Liver (tissue), 9 donors: ENCODE results near the gene TRIM71. TPM values are rescaled to one million over a fixed set of nuclear protein-coding genes. Genes with fewer than 3 reads are reported as not detected.

Experiments used
- DNase-seq: peaks from one replicate; pipeline ENCODE4 v3.0.0-alpha.2; 2017; ENCODE audit warnings: low spot score
- H3K27ac ChIP-seq, 2 donors: one replicate each; pipeline ENCODE4 v1.7.0; 2013; ENCODE audit warnings: inconsistent platforms in 2 of 2, low read length in 2 of 2, control low read depth in 1 of 2, low read depth in 1 of 2, mild to moderate bottlenecking in 1 of 2
- H3K27me3 ChIP-seq, 4 donors: one replicate each; pipeline versions ENCODE4 v1.6.1 to v1.7.0; 2013; ENCODE audit warnings: low read length in 3 of 4, inconsistent platforms in 1 of 4, mild to moderate bottlenecking in 1 of 4, moderate library complexity in 1 of 4; ENCODE audit not compliant: control insufficient read depth in 4 of 4, insufficient read depth in 4 of 4
- H3K36me3 ChIP-seq, 4 donors: one replicate each; pipeline versions ENCODE4 v1.6.1 to v1.7.0; 2013; ENCODE audit warnings: low read length in 3 of 4, mild to moderate bottlenecking in 3 of 4, low read depth in 1 of 4, moderate library complexity in 1 of 4; ENCODE audit not compliant: control insufficient read depth in 4 of 4, insufficient read depth in 3 of 4
- H3K4me1 ChIP-seq, 4 donors: one replicate each; pipeline versions ENCODE4 v1.6.1 to v1.7.0; 2013; ENCODE audit warnings: low read length in 3 of 4, mild to moderate bottlenecking in 3 of 4, moderate library complexity in 1 of 4; ENCODE audit not compliant: control insufficient read depth in 4 of 4, insufficient read depth in 4 of 4
- H3K4me3 ChIP-seq, 3 donors: one replicate each; pipeline versions ENCODE4 v1.6.1 to v1.7.0; 2013; ENCODE audit warnings: low read length in 3 of 3, control low read depth in 1 of 3, low read depth in 1 of 3, mild to moderate bottlenecking in 1 of 3
- H3K9ac ChIP-seq, 2 donors: one replicate each; pipeline ENCODE4 v1.7.0; 2013; ENCODE audit warnings: low read length in 2 of 2, mild to moderate bottlenecking in 2 of 2, moderate library complexity in 2 of 2, control low read depth in 1 of 2, low read depth in 1 of 2
- H3K9me3 ChIP-seq, 4 donors: one replicate each; pipeline versions ENCODE4 v1.6.1 to v1.7.0; 2013; ENCODE audit warnings: low read length in 3 of 4; ENCODE audit not compliant: control insufficient read depth in 4 of 4
- ATF3 ChIP-seq: IDR thresholded peaks from 2 replicates; pipeline ENCODE4 v1.6.1; 2016; ENCODE audit warnings: antibody characterized with exemption
- EGR1 ChIP-seq, 2 donors: IDR thresholded peaks; 2 replicates each; pipeline ENCODE4 v1.6.1; 2016 to 2018; ENCODE audit warnings: antibody characterized with exemption in 2 of 2, low read depth in 2 of 2
- FOXA1 ChIP-seq: IDR thresholded peaks from 2 replicates; pipeline ENCODE4 v1.6.1; 2016; ENCODE audit warnings: antibody characterized with exemption
- FOXA2 ChIP-seq: IDR thresholded peaks from 2 replicates; pipeline ENCODE4 v1.6.1; 2016; ENCODE audit warnings: antibody characterized with exemption
- GABPA ChIP-seq, 2 donors: IDR thresholded peaks in 1 of 2; conservative IDR thresholded peaks in 1 of 2; 2 replicates each; pipeline ENCODE4 v1.6.1; 2016; ENCODE audit warnings: antibody characterized with exemption in 2 of 2, mild to moderate bottlenecking in 1 of 2, moderate library complexity in 1 of 2
- HNF4A ChIP-seq, 2 donors: conservative IDR thresholded peaks; 2 replicates each; pipeline ENCODE4 v1.6.1; 2016; ENCODE audit warnings: antibody characterized with exemption in 2 of 2, mild to moderate bottlenecking in 2 of 2
- HNF4G ChIP-seq: IDR thresholded peaks from 2 replicates; pipeline ENCODE4 v1.6.1; 2016; ENCODE audit warnings: antibody characterized with exemption
- JUND ChIP-seq, 2 donors: IDR thresholded peaks; 2 replicates each; pipeline ENCODE4 v1.6.1; 2016; ENCODE audit warnings: antibody characterized with exemption in 2 of 2
- MAX ChIP-seq: IDR thresholded peaks from 2 replicates; pipeline ENCODE4 v1.6.1; 2016; ENCODE audit warnings: antibody characterized with exemption
- NR2F2 ChIP-seq: IDR thresholded peaks from 2 replicates; pipeline ENCODE4 v1.6.1; 2016; ENCODE audit warnings: antibody characterized with exemption
- RAD21 ChIP-seq, 2 donors: IDR thresholded peaks; 2 replicates each; pipeline ENCODE4 v1.6.1; 2016; ENCODE audit warnings: antibody characterized with exemption in 2 of 2, mild to moderate bottlenecking in 2 of 2
- RXRA ChIP-seq, 2 donors: IDR thresholded peaks; 2 replicates each; pipeline ENCODE4 v1.6.1; 2017 to 2018; ENCODE audit warnings: antibody characterized with exemption in 2 of 2, mild to moderate bottlenecking in 1 of 2
- SP1 ChIP-seq: IDR thresholded peaks from 2 replicates; pipeline ENCODE4 v1.6.1; 2018; ENCODE audit warnings: antibody characterized with exemption, mild to moderate bottlenecking
- TAF1 ChIP-seq: conservative IDR thresholded peaks from 2 replicates; pipeline ENCODE4 v1.6.1; 2016; ENCODE audit warnings: antibody characterized with exemption, mild to moderate bottlenecking
- YY1 ChIP-seq: IDR thresholded peaks from 2 replicates; pipeline ENCODE4 v1.6.1; 2016; ENCODE audit warnings: antibody characterized with exemption, mild to moderate bottlenecking
- ZBTB33 ChIP-seq: IDR thresholded peaks from 2 replicates; pipeline ENCODE4 v1.6.1; 2016; ENCODE audit warnings: antibody characterized with exemption
- whole genome bisulfite sequencing: extraction: QIAGEN DNeasy Blood & Tissue Kit; methylation state at CpG from one replicate; pipeline ENCODE4 v1.1.7; 2013; 5-methylcytosine and 5-hydroxymethylcytosine counted together
- polyA plus RNA-seq, 2 donors: library from polyadenylated mRNA; stranded (reverse) in 1 of 2; unstranded in 1 of 2; fragments of 200-250 nt in 1 of 2; fragments of >200 nt in 1 of 2; fragmentation: Nextera tagmentation in 1 of 2; extraction: Ambion mirVana in 1 of 2; gene quantifications; one replicate each; pipeline versions ENCODE4 v1.2.1 to v1.2.3, GENCODE V29; 2013 to 2015
- total RNA-seq, 2 donors: library from RNA; depleted of rRNA; stranded (reverse); fragments of >200 nt; gene quantifications; one replicate each; pipeline ENCODE4 v1.2.3, GENCODE V29; 2014
- TF ChIP-seq, protein P1 (sequence below): IDR thresholded peaks from 2 replicates; pipeline ENCODE4 v1.6.1; 2016; ENCODE audit warnings: antibody characterized with exemption, mild to moderate bottlenecking
- TF ChIP-seq, protein P2 (sequence below): fragments of 150-350 bp; IDR thresholded peaks from 2 replicates; pipeline ENCODE4 v1.5.1; 2017; ENCODE audit warnings: improper control_type of control experiment, low read depth, low read length; ENCODE audit not compliant: missing input control
- donor health status: healthy.
- donor health status: healthy.
- donor health status: healthy.
- donor health status: healthy.
- donor health status: healthy.

Gene TRIM71
- total and polyA plus RNA-seq, 4 donors = under 0.01 to 9.1 TPM; not detected in 2

- 95% methylated on average over 19 of the region's 19 CpGs for WGBS
Measured at GRCh38 chr3:32891365-32891764, 73.6 kb downstream of the TRIM71 start.

More at GRCh38 chr3:32891365-32891764, 73.6 kb downstream of the TRIM71 start:
- H3K4me3 ChIP-seq = no peak overlapping the region
- no peak overlapping the region for H3K27ac ChIP-seq
- H3K9ac ChIP-seq = no peak overlapping the region
- TF ChIP-seq FOXA1 (no peak), NR2F2 (no peak), HNF4G (no peak), EGR1 (IDR thresholded peaks at IDR 0.05; ENCODE audit: low read depth in 2 of 2) (no peak), JUND (IDR thresholded peaks at IDR 0.05) (no peak), SP1 (no peak), RAD21 (IDR thresholded peaks at IDR 0.05) (no peak), RXRA (IDR thresholded peaks at IDR 0.05) (no peak), ATF3 (no peak), ZBTB33 (no peak), GABPA (IDR thresholded peaks at IDR 0.05 in 1 of 2, conservative IDR thresholded peaks at IDR 0.05 in 1 of 2) (no peak), MAX (no peak), HNF4A (conservative IDR thresholded peaks at IDR 0.05) (no peak), TAF1 (no peak), FOXA2 (no peak), YY1 (no peak)
- TF ChIP-seq, protein P1, sequence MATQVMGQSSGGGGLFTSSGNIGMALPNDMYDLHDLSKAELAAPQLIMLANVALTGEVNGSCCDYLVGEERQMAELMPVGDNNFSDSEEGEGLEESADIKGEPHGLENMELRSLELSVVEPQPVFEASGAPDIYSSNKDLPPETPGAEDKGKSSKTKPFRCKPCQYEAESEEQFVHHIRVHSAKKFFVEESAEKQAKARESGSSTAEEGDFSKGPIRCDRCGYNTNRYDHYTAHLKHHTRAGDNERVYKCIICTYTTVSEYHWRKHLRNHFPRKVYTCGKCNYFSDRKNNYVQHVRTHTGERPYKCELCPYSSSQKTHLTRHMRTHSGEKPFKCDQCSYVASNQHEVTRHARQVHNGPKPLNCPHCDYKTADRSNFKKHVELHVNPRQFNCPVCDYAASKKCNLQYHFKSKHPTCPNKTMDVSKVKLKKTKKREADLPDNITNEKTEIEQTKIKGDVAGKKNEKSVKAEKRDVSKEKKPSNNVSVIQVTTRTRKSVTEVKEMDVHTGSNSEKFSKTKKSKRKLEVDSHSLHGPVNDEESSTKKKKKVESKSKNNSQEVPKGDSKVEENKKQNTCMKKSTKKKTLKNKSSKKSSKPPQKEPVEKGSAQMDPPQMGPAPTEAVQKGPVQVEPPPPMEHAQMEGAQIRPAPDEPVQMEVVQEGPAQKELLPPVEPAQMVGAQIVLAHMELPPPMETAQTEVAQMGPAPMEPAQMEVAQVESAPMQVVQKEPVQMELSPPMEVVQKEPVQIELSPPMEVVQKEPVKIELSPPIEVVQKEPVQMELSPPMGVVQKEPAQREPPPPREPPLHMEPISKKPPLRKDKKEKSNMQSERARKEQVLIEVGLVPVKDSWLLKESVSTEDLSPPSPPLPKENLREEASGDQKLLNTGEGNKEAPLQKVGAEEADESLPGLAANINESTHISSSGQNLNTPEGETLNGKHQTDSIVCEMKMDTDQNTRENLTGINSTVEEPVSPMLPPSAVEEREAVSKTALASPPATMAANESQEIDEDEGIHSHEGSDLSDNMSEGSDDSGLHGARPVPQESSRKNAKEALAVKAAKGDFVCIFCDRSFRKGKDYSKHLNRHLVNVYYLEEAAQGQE = no peak
- TF ChIP-seq, protein P2, sequence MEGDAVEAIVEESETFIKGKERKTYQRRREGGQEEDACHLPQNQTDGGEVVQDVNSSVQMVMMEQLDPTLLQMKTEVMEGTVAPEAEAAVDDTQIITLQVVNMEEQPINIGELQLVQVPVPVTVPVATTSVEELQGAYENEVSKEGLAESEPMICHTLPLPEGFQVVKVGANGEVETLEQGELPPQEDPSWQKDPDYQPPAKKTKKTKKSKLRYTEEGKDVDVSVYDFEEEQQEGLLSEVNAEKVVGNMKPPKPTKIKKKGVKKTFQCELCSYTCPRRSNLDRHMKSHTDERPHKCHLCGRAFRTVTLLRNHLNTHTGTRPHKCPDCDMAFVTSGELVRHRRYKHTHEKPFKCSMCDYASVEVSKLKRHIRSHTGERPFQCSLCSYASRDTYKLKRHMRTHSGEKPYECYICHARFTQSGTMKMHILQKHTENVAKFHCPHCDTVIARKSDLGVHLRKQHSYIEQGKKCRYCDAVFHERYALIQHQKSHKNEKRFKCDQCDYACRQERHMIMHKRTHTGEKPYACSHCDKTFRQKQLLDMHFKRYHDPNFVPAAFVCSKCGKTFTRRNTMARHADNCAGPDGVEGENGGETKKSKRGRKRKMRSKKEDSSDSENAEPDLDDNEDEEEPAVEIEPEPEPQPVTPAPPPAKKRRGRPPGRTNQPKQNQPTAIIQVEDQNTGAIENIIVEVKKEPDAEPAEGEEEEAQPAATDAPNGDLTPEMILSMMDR = no peak
- H3K27me3 ChIP-seq = peaks cover 0 to 3% (median 0%) of the 10 kb centered on the region in 4 donors
- no peaks in the 10 kb centered on the region for H3K9me3 ChIP-seq
- no peaks in the 10 kb centered on the region for H3K4me1 ChIP-seq
- H3K36me3 ChIP-seq = no peaks in the 10 kb centered on the region
- DNase-seq = no peak
